ENCODE data around the gene FJX1.

GRCh38 chr11:35641964-35642363 is 23.7 kb downstream of the FJX1 start:
- TF ChIP-seq, protein P1, sequence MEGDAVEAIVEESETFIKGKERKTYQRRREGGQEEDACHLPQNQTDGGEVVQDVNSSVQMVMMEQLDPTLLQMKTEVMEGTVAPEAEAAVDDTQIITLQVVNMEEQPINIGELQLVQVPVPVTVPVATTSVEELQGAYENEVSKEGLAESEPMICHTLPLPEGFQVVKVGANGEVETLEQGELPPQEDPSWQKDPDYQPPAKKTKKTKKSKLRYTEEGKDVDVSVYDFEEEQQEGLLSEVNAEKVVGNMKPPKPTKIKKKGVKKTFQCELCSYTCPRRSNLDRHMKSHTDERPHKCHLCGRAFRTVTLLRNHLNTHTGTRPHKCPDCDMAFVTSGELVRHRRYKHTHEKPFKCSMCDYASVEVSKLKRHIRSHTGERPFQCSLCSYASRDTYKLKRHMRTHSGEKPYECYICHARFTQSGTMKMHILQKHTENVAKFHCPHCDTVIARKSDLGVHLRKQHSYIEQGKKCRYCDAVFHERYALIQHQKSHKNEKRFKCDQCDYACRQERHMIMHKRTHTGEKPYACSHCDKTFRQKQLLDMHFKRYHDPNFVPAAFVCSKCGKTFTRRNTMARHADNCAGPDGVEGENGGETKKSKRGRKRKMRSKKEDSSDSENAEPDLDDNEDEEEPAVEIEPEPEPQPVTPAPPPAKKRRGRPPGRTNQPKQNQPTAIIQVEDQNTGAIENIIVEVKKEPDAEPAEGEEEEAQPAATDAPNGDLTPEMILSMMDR (conservative IDR thresholded peaks at IDR 0.05; ENCODE audit: low read depth, low read length), result no peak
- no peak for TF ChIP-seq EZH2phosphoT487 (IDR thresholded peaks at IDR 0.05; ENCODE audit: borderline replicate concordance, low read length)

Data from PC-3 (cell line).